GM12892 (cell line): Measurements from ENCODE around the gene TBL1X.

Experiments used
- POLR2A ChIP-seq: IDR thresholded peaks from 2 replicates; pipeline ENCODE4 v1.6.1; 2011; ENCODE audit warnings: low read depth, low read length, control low read depth
- POLR2AphosphoS5 ChIP-seq: IDR thresholded peaks from 2 replicates; pipeline ENCODE4 v1.6.1; 2011; ENCODE audit warnings: low read depth, low read length, control low read depth
- TAF1 ChIP-seq: IDR thresholded peaks from 2 replicates; pipeline ENCODE4 v1.6.1; 2011; ENCODE audit warnings: low read depth, mild to moderate bottlenecking, control low read depth, low read length, borderline replicate concordance

GRCh38 chrX:9557521-9557920 is 92.7 kb downstream of the TBL1X start:
- TF ChIP-seq TAF1 (no peak), POLR2A (no peak), POLR2AphosphoS5 (no peak)
